CD14-positive monocyte (primary cell): ENCODE data around the gene KREMEN1. TPM values are rescaled to one million over a fixed set of nuclear protein-coding genes. Genes with fewer than 3 reads are reported as not detected.

Experiments used
- DNase-seq, 3 donors: peaks; one replicate each; pipeline ENCODE4 v3.0.0-alpha.2; 2011 to 2022
- H2AFZ ChIP-seq: 2 replicates; pipeline ENCODE4 v1.6.0; 2012; ENCODE audit warnings: mild to moderate bottlenecking, low read depth, low read length, inconsistent platforms; ENCODE audit not compliant: insufficient read depth, poor library complexity, severe bottlenecking
- H3K27ac ChIP-seq, 2 donors: 1 replicate in 1 of 2; 2 replicates in 1 of 2; pipeline ENCODE4 v1.5.1; 2012 to 2013; ENCODE audit warnings: low read length in 2 of 2, control low read depth in 1 of 2, inconsistent platforms in 1 of 2, low read depth in 1 of 2, mild to moderate bottlenecking in 1 of 2
- H3K27me3 ChIP-seq, 2 donors: one replicate each; pipeline versions ENCODE4 v1.6.0 to v1.6.1; 2011 to 2013; ENCODE audit warnings: low read length in 2 of 2; ENCODE audit not compliant: control insufficient read depth in 2 of 2, insufficient read depth in 2 of 2
- H3K36me3 ChIP-seq, 2 donors: replicated peaks in 1 of 2; 1 replicate in 1 of 2; 2 replicates in 1 of 2; pipeline versions ENCODE4 v1.5.1 to v1.6.1; 2012 to 2013; ENCODE audit warnings: low read length in 2 of 2, control low read depth in 1 of 2, inconsistent platforms in 1 of 2, mild to moderate bottlenecking in 1 of 2; ENCODE audit not compliant: insufficient read depth in 2 of 2, control insufficient read depth in 1 of 2
- H3K4me1 ChIP-seq, 2 donors: 1 replicate in 1 of 2; 2 replicates in 1 of 2; pipeline versions ENCODE4 v1.5.1 to v1.6.1; 2012 to 2013; ENCODE audit warnings: low read length in 2 of 2, control low read depth in 1 of 2, inconsistent platforms in 1 of 2, mild to moderate bottlenecking in 1 of 2, moderate library complexity in 1 of 2; ENCODE audit not compliant: insufficient read depth in 2 of 2, control insufficient read depth in 1 of 2
- H3K4me2 ChIP-seq: replicated peaks from 2 replicates; pipeline ENCODE3; 2012; ENCODE audit warnings: low read length, moderate library complexity, mild to moderate bottlenecking; ENCODE audit not compliant: poor library complexity, severe bottlenecking; ENCODE audit errors: extremely low read depth
- H3K4me3 ChIP-seq, 3 experiments: fragments of 200-600 bp in 1 of 3; sonication (generic) in 1 of 3; replicated peaks in 1 of 3; 1 replicate in 2 of 3; 2 replicates in 1 of 3; pipeline ENCODE4 v1.5.1; 2011 to 2013; ENCODE audit warnings: low read length in 3 of 3, mild to moderate bottlenecking in 3 of 3, control low read depth in 2 of 3, low read depth in 2 of 3, inconsistent platforms in 1 of 3, moderate library complexity in 1 of 3
- H3K79me2 ChIP-seq: 2 replicates; pipeline ENCODE4 v1.6.0; 2012; ENCODE audit warnings: mild to moderate bottlenecking, control low read depth, inconsistent platforms, low read length, moderate library complexity; ENCODE audit not compliant: insufficient read depth
- H3K9ac ChIP-seq: 2 replicates; pipeline ENCODE4 v1.6.0; 2017; ENCODE audit warnings: low read length, mild to moderate bottlenecking; ENCODE audit not compliant: insufficient read depth, poor library complexity, severe bottlenecking
- H3K9me3 ChIP-seq, 2 donors: replicated peaks in 1 of 2; 1 replicate in 1 of 2; 2 replicates in 1 of 2; pipeline versions ENCODE4 v1.5.1 to v1.6.1; 2012 to 2013; ENCODE audit warnings: low read length in 2 of 2, control low read depth in 1 of 2; ENCODE audit not compliant: control insufficient read depth in 1 of 2, insufficient read depth in 1 of 2
- H4K20me1 ChIP-seq: 2 replicates; pipeline ENCODE4 v1.6.0; 2012; ENCODE audit warnings: mild to moderate bottlenecking, low read length, control low read depth, moderate library complexity; ENCODE audit not compliant: insufficient read depth
- H3K27ac Mint-ChIP-seq, 7 donors: one replicate each; pipeline ENCODE4 v1.8.0; 2020; ENCODE audit warnings: mild to moderate bottlenecking in 7 of 7, mixed read lengths in 7 of 7, moderate library complexity in 6 of 7, inconsistent platforms in 2 of 7
- H3K27me3 Mint-ChIP-seq, 3 donors: one replicate each; pipeline ENCODE4 v1.8.0; 2021 to 2022; ENCODE audit warnings: low read depth in 3 of 3, mild to moderate bottlenecking in 3 of 3, mixed read lengths in 3 of 3, moderate library complexity in 3 of 3, inconsistent platforms in 1 of 3
- H3K36me3 Mint-ChIP-seq, 2 donors: one replicate each; pipeline ENCODE4 v1.8.0; 2020; ENCODE audit warnings: mixed read lengths in 2 of 2, inconsistent platforms in 1 of 2, mild to moderate bottlenecking in 1 of 2
- H3K4me1 Mint-ChIP-seq: one replicate; pipeline ENCODE4 v1.8.0; 2020; ENCODE audit warnings: mild to moderate bottlenecking, mixed read lengths
- H3K4me3 Mint-ChIP-seq, 2 donors: one replicate each; pipeline ENCODE4 v1.8.0; 2020; ENCODE audit warnings: mild to moderate bottlenecking in 2 of 2, mixed read lengths in 2 of 2, moderate library complexity in 1 of 2
- H3K9me3 Mint-ChIP-seq, 7 donors: one replicate each; pipeline ENCODE4 v1.8.0; 2020 to 2022; ENCODE audit warnings: mixed read lengths in 7 of 7, mild to moderate bottlenecking in 6 of 7, moderate library complexity in 6 of 7, inconsistent platforms in 2 of 7
- WGBS: methylation state at CpG from one replicate; pipeline ENCODE4 v1.1.5; 2013; ENCODE audit warnings: missing lambda C conversion rate; ENCODE audit not compliant: insufficient coverage; 5-methylcytosine and 5-hydroxymethylcytosine counted together
- intact Hi-C, 2 donors: fragments of 100-400 bp; cut with micrococcal nuclease; formaldehyde crosslinking; loops; one replicate each; pipeline versions ENCODE4 v1.15.0 to v1.15.1; 2023
- polyA plus RNA-seq, 3 donors: library from polyadenylated mRNA; depleted of rRNA in 1 of 3; unstranded in 2 of 3; stranded (reverse) in 1 of 3; fragments of 300-500 nt in 2 of 3; fragments of >200 nt in 1 of 3; fragmentation: Illumina TruSeq in 2 of 3; gene quantifications; 1 replicate in 2 of 3; 2 replicates in 1 of 3; pipeline ENCODE4 v1.2.3, GENCODE V29; 2012 to 2021
- TF ChIP-seq, protein P1 (sequence below): fragments of 200-600 bp; IDR thresholded peaks from one replicate; pipeline ENCODE4 v1.8.0; 2022; ENCODE audit warnings: antibody characterized with exemption, mild to moderate bottlenecking

KREMEN1 gene
- polyA plus RNA-seq, 3 donors: 0.47 to 1.6 (median 0.69) TPM

DNA sequence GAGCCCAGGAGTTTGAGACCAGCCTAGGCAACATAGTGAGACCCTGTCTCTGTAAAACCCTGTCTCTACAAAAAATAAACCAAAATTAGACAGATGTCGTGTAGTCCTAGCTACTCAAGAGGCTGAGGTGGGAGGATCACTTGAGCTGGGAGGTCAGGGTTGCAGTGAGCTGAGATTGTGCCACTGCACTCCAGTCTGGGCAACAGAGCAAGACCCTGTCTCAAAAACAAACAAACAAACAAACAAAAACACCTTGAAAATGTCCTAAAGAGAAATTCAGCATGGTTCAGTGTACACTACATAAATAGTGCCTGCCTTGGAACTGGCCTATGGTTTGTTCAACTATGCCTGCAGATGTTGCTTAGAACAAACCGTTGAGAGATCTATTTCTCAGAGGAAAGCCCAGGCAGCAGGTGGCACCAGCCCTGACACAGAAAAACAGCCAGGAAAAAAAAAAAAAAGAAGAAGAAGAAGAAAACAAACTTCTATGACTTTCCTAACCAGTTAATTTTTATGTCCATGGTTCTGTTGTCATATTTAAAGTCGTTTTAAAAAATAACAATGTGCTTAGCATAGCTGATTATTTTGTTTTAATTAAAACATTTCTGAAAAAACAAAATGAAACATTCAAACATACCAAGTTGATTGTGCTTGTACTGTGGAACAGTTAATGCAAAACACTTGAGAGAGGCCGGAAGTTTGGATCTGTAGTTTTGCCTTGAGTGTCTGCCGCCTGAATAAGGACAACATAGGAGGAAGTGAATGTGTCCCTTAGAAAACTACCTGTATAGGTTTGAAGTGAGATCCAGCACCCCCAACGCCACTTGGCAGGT, 5.4 kb downstream of the KREMEN1 start:
- Histone ChIP-seq H3K4me2 (no peak overlapping the region), H3K9ac (no peak overlapping the region), H3K9me3 (peaks cover 0 to 5% of the 10 kb centered on the region in 2 donors), H3K27me3 (peaks cover 27 to 34% of the 10 kb centered on the region in 2 donors), H3K4me1 (peaks cover 12 to 13% of the 10 kb centered on the region in 2 donors), H2AFZ (no peak overlapping the region), H3K79me2 (no peaks in the 10 kb centered on the region), H3K36me3 (no peaks in the 10 kb centered on the region), H3K4me3 (no peak overlapping the region), H3K27ac (no peak overlapping the region), H4K20me1 (no peaks in the 10 kb centered on the region)
- Mint-ChIP-seq H3K9me3 (peaks cover 0 to 11% (median 4%) of the 10 kb centered on the region in 7 donors), H3K4me3 (no peak overlapping the region), H3K27me3 (peaks cover 26 to 40% (median 27%) of the 10 kb centered on the region in 3 donors), H3K36me3 (peaks cover 3 to 4% of the 10 kb centered on the region in 2 donors), H3K27ac (no peak overlapping the region), H3K4me1 (peaks cover 11% of the 10 kb centered on the region)
- WGBS: 100% methylated on average over 3 of the region's 6 CpGs
- intact Hi-C loops: loop anchor here in 1 of 2 donors (10.0 kb wide), 1 partner anchor 193 kb away; the partner anchor contains the start of gene ZNRF3
- TF ChIP-seq, protein P1, sequence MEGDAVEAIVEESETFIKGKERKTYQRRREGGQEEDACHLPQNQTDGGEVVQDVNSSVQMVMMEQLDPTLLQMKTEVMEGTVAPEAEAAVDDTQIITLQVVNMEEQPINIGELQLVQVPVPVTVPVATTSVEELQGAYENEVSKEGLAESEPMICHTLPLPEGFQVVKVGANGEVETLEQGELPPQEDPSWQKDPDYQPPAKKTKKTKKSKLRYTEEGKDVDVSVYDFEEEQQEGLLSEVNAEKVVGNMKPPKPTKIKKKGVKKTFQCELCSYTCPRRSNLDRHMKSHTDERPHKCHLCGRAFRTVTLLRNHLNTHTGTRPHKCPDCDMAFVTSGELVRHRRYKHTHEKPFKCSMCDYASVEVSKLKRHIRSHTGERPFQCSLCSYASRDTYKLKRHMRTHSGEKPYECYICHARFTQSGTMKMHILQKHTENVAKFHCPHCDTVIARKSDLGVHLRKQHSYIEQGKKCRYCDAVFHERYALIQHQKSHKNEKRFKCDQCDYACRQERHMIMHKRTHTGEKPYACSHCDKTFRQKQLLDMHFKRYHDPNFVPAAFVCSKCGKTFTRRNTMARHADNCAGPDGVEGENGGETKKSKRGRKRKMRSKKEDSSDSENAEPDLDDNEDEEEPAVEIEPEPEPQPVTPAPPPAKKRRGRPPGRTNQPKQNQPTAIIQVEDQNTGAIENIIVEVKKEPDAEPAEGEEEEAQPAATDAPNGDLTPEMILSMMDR: no peak
- no peak for DNase-seq

DNA sequence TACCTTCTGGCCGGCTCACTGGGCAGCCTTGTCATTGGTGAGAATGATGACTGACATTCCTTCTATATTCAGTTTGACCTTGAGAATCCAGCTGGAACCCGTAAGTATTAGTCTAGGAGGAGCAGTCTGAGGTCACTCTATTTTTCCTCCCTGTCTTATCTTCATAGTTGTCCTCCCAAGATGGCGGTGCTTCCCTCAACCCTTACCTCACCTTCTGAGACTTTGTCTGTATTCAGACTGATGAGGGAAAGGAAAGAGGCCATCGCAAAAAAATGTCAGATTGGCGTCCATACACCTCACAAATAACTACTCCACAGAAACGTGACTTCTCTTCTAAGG, 6.0 kb downstream of the KREMEN1 start:
- Histone ChIP-seq H4K20me1 (no peaks in the 10 kb centered on the region), H3K4me1 (peaks cover 12 to 13% of the 10 kb centered on the region in 2 donors), H3K36me3 (no peaks in the 10 kb centered on the region), H3K4me2 (no peak overlapping the region), H3K27ac (no peak overlapping the region), H2AFZ (no peak overlapping the region), H3K9me3 (peaks cover 0 to 5% of the 10 kb centered on the region in 2 donors), H3K27me3 (peaks cover 21 to 28% of the 10 kb centered on the region in 2 donors), H3K4me3 (no peak overlapping the region), H3K9ac (no peak overlapping the region), H3K79me2 (no peaks in the 10 kb centered on the region)
- no CpG with 5 or more reads among the region's 6 CpGs for WGBS
- Mint-ChIP-seq H3K27ac (no peak overlapping the region), H3K36me3 (peaks cover 3 to 4% of the 10 kb centered on the region in 2 donors), H3K9me3 (peaks cover 0 to 9% (median 5%) of the 10 kb centered on the region in 7 donors), H3K27me3 (peaks cover 20 to 34% (median 21%) of the 10 kb centered on the region in 3 donors), H3K4me3 (no peak overlapping the region), H3K4me1 (peaks cover 11% of the 10 kb centered on the region)
- intact Hi-C loops: loop anchor here in 1 of 2 donors (10.0 kb wide), 1 partner anchor 194 kb away; the partner anchor contains the start of gene ZNRF3
- no peak for DNase-seq
- TF ChIP-seq, protein P1: no peak
